GM13976 (cell line): ENCODE measurements around the gene TDRD15.
A peak's percentile ranks its signal among the peaks of the same experiment; 100 is the strongest.

ENCODE experiments used
- DNase-seq: peaks from one replicate; pipeline ENCODE4 v3.0.0; 2012; ENCODE audit warnings: low spot score
- CTCF ChIP-seq: IDR thresholded peaks from 2 replicates; pipeline ENCODE4 v1.5.1; 2012; ENCODE audit warnings: borderline replicate concordance, mild to moderate bottlenecking; ENCODE audit not compliant: insufficient read depth; ENCODE audit errors: extremely low read depth, missing control alignments, control extremely low read depth
- in situ Hi-C: fragments of 300-500 bp; cut with MboI; formaldehyde crosslinking; loops from one replicate; pipeline ENCODE4 v1.12.0; 2022; ENCODE audit warnings: low sequenced_read_pairs, mixed read lengths, inconsistent platforms; ENCODE audit not compliant: unreplicated experiment

The TDRD15 gene

GRCh38 chr2:21123473-21124393, at the start of gene TDRD15:
Gene TDRD15 (plus strand): TSS chr2:21123968. CDS start chr2:21137468, 13,500 bp downstream.
- in situ Hi-C loops = no loop called here
- no peak for TF ChIP-seq CTCF
- peak; percentile 16 for DNase-seq

GRCh38 chr2:21078296-21078695, 45.5 kb upstream of the TDRD15 start:
- no peak for TF ChIP-seq CTCF
- in situ Hi-C loops = no loop called here
- DNase-seq = no peak

- DNase-seq = no peak
- in situ Hi-C loops = no loop called here
- TF ChIP-seq CTCF = no peak
These were observed 40.3 kb upstream of the TDRD15 start for GRCh38 chr2:21083482-21083881.

GRCh38 chr2:21084401-21084800, 39.4 kb upstream of the TDRD15 start:
- in situ Hi-C loops = no loop called here
- no peak for DNase-seq
- no peak for TF ChIP-seq CTCF

- DNase-seq = no peak
- in situ Hi-C loops = no loop called here
- TF ChIP-seq CTCF = no peak
These were observed 31.4 kb upstream of the TDRD15 start for GRCh38 chr2:21092308-21092869.

- in situ Hi-C loops = no loop called here
- DNase-seq = no peak
- no peak for TF ChIP-seq CTCF
These were observed 28.6 kb upstream of the TDRD15 start for GRCh38 chr2:21095178-21095577.
